Measurements from ENCODE around the gene ESYT2.

Gene ESYT2

GRCh38 chr7:158828133-158829020, 932 bp downstream of the ESYT2 start:
- H3K4me2 ChIP-seq, result peak overlapping the region; percentile 93
- peak overlapping the region; percentile 88 for H3K27ac ChIP-seq
- H3K4me1 ChIP-seq, result peaks cover 62% of the 10 kb centered on the region
- peaks cover 4% of the 10 kb centered on the region; the same call in 1 of the 2 replicates for H3K36me3 ChIP-seq
- no peak for TF ChIP-seq Cebpa-rat (IDR thresholded peaks at IDR 0.05)
- no peaks in the 10 kb centered on the region for H3K27me3 ChIP-seq
- H3K9me3 ChIP-seq, result no peaks in the 10 kb centered on the region
- H3K9ac ChIP-seq, result peak overlapping the region; percentile 95
- H4K20me1 ChIP-seq, result peaks cover 19% of the 10 kb centered on the region
- peak overlapping the region; percentile 95 for H3K4me3 ChIP-seq

GRCh38 chr7:158827411-158828132, 1.7 kb downstream of the ESYT2 start:
- Histone ChIP-seq H3K4me3 (peak overlapping the region; percentile 95), H3K4me2 (peak overlapping the region; percentile 93), H3K27me3 (no peaks in the 10 kb centered on the region), H3K36me3 (peaks cover 4% of the 10 kb centered on the region; the same call in 1 of the 2 replicates), H3K4me1 (peaks cover 70% of the 10 kb centered on the region), H3K27ac (peak overlapping the region; percentile 88), H3K9ac (peak overlapping the region; percentile 95), H3K9me3 (no peaks in the 10 kb centered on the region), H4K20me1 (peaks cover 19% of the 10 kb centered on the region)
- TF ChIP-seq Cebpa-rat (IDR thresholded peaks at IDR 0.05), result no peak

- no peak for TF ChIP-seq Cebpa-rat (IDR thresholded peaks at IDR 0.05)
- Histone ChIP-seq H3K4me1 (peaks cover 79% of the 10 kb centered on the region), H3K27me3 (no peaks in the 10 kb centered on the region), H3K27ac (peak overlapping the region; percentile 81), H3K4me2 (peak overlapping the region; percentile 93), H4K20me1 (peaks cover 19% of the 10 kb centered on the region), H3K9me3 (no peaks in the 10 kb centered on the region), H3K4me3 (no peak overlapping the region), H3K9ac (no peak overlapping the region), H3K36me3 (peaks cover 4% of the 10 kb centered on the region; the same call in 1 of the 2 replicates)
These were observed 3.5 kb downstream of the ESYT2 start for GRCh38 chr7:158825628-158826289.

- Histone ChIP-seq H3K4me1 (peaks cover 88% of the 10 kb centered on the region), H3K9me3 (no peaks in the 10 kb centered on the region), H3K4me3 (peak overlapping the region; percentile 5; the same call in 1 of the 2 replicates), H4K20me1 (peaks cover 19% of the 10 kb centered on the region), H3K27me3 (no peaks in the 10 kb centered on the region), H3K27ac (peak overlapping the region; percentile 81), H3K36me3 (peaks cover 4% of the 10 kb centered on the region; the same call in 1 of the 2 replicates), H3K4me2 (peak overlapping the region; percentile 93), H3K9ac (peak overlapping the region; percentile 54; the same call in 1 of the 2 replicates)
- TF ChIP-seq Cebpa-rat (IDR thresholded peaks at IDR 0.05), result 0 out of 2 replicates have a peak, but pooled peaks have one; percentile 35
These were observed 5.3 kb downstream of the ESYT2 start for GRCh38 chr7:158824028-158824427.

- Histone ChIP-seq H3K27ac (peak overlapping the region; percentile 74), H3K4me1 (peaks cover 100% of the 10 kb centered on the region), H4K20me1 (peaks cover 16% of the 10 kb centered on the region; the same call in 1 of the 2 replicates), H3K4me2 (peak overlapping the region; percentile 93), H3K27me3 (no peaks in the 10 kb centered on the region), H3K9ac (0 out of 2 replicates have a peak overlapping the region, but pooled peaks have one; percentile 2), H3K4me3 (no peak overlapping the region), H3K9me3 (no peaks in the 10 kb centered on the region), H3K36me3 (peaks cover 4% of the 10 kb centered on the region; the same call in 1 of the 2 replicates)
- TF ChIP-seq Cebpa-rat (IDR thresholded peaks at IDR 0.05), result no peak
These were observed 7.9 kb downstream of the ESYT2 start for GRCh38 chr7:158821171-158822031.

GRCh38 chr7:158820656-158821055, 8.7 kb downstream of the ESYT2 start:
- peak overlapping the region; percentile 93; the same call in 1 of the 2 replicates for H3K4me2 ChIP-seq
- peaks cover 100% of the 10 kb centered on the region for H3K4me1 ChIP-seq
- H3K36me3 ChIP-seq, result peaks cover under 1% of the 10 kb centered on the region; the same call in 1 of the 2 replicates
- TF ChIP-seq Cebpa-rat (IDR thresholded peaks at IDR 0.05), result no peak
- H3K9me3 ChIP-seq, result no peaks in the 10 kb centered on the region
- no peak overlapping the region for H3K9ac ChIP-seq
- no peak overlapping the region for H3K4me3 ChIP-seq
- no peaks in the 10 kb centered on the region for H3K27me3 ChIP-seq
- H4K20me1 ChIP-seq, result peaks cover 24% of the 10 kb centered on the region
- H3K27ac ChIP-seq, result peak overlapping the region; percentile 7; the same call in 1 of the 2 replicates

- no peak overlapping the region for H3K9ac ChIP-seq
- H3K27ac ChIP-seq, result peak overlapping the region; percentile 91
- H3K4me3 ChIP-seq, result no peak overlapping the region
- peaks cover 33% of the 10 kb centered on the region for H4K20me1 ChIP-seq
- peak overlapping the region; percentile 98 for H3K4me2 ChIP-seq
- peaks cover 100% of the 10 kb centered on the region for H3K4me1 ChIP-seq
- H3K9me3 ChIP-seq, result no peaks in the 10 kb centered on the region
- H3K36me3 ChIP-seq, result no peaks in the 10 kb centered on the region
- TF ChIP-seq Cebpa-rat (IDR thresholded peaks at IDR 0.05), result no peak
- H3K27me3 ChIP-seq, result no peaks in the 10 kb centered on the region
These were observed 9.6 kb downstream of the ESYT2 start for GRCh38 chr7:158819571-158820203.

Measured in BLaER1 (cell line).